ENCODE results near the gene APBB1.
"Not testable (repeated sequence)": the region's sequence is repeated elsewhere in the genome, so short reads cannot be mapped to it uniquely, and the experiment has no call there.

APBB1 gene

GRCh38 chr11:6415797-6416196, 3.1 kb downstream of the APBB1 start:
- no peak for DNase-seq

- no peak for DNase-seq
Observed at GRCh38 chr11:6414874-6415328, 4.0 kb downstream of the APBB1 start.

- DNase-seq = no peak
Observed at GRCh38 chr11:6413791-6414201, 5.1 kb downstream of the APBB1 start.

- no peak for DNase-seq
Observed at GRCh38 chr11:6411594-6412031, 7.3 kb downstream of the APBB1 start.

- no peak for DNase-seq
Observed at GRCh38 chr11:6410695-6411430, 8.0 kb downstream of the APBB1 start.

DNA sequence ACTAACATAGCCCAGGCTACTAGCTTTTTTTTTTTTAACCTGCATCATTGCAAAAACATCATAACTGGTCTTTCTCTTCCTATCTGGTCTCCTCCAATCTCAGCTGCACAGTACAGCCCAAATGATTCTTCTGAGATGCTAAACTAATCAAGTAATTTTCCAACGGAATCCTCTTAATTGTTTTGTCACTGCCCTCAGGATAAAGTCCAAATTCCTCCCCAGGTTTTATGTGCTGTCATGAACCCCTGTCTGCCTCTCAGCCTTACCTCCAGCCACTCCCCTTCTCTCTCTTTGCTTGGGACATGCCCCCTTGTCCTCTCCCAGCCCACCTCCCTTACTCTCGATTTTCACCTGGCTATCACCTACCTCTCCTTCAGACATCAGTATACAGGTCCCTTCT, 12.5 kb downstream of the APBB1 start:
- DNase-seq = no peak

DNA sequence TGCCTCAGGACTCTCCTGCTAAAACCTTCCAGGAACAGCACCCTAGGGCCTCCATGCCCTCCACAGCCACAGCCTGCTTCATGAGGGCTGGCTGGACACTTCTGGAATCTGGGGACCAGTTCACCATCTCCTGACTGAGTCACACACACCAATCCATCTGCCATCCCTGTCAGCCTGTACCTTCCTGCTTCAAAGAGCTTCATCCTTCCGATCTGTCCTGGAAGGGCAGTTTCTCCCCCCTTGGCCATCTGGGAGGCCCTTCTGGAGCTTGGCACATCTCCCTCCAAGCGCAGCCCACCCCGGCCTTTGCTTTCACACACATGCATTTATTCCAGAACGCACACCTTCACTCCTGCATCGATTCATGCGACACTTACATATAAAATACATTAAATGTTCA, 13.0 kb downstream of the APBB1 start:
- no peak for DNase-seq

DNA sequence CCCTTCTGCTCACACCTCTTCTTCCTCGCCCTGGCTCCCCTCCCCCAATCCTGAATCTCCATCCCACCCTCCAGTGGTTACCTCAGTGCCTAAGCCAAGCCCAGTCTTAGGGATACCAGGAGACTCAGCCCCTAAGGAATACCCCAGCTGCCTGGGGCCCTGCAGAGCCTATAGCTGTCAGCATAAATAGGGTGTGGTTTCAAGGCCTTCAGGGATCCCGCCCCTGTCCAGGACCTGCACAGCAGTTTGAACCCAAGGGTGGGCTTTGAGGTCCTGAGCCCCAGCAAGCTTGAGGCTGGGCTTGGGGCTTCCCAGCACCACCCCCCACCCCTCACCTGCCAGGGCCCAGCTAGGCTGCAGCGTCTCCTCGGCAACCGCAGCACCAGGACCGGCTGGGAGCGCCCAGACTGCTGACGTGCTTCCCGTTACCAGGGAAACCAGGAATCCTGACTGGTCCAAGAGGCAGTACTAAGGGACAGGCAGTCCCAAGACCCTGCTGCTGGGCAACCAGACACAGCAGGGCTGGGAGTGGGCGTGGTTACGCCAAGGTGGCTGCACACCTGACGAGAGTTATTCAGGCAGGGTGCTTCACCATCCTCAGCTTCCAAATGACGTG, 13.7 kb downstream of the APBB1 start:
- DNase-seq = no peak

GRCh38 chr11:6404342-6405051, 14.4 kb downstream of the APBB1 start:
- peak; percentile 14 for DNase-seq

GRCh38 chr11:6403539-6403938, 15.4 kb downstream of the APBB1 start:
- DNase-seq = no peak

- DNase-seq = no peak
Observed at GRCh38 chr11:6402561-6402981, 16.3 kb downstream of the APBB1 start.

- no peak for DNase-seq
Observed at GRCh38 chr11:6402061-6402470, 16.8 kb downstream of the APBB1 start.

- no peak for DNase-seq
Observed at GRCh38 chr11:6401464-6401863, 17.4 kb downstream of the APBB1 start.

- DNase-seq = no peak
Observed at GRCh38 chr11:6400431-6401345, 18.2 kb downstream of the APBB1 start.

DNA sequence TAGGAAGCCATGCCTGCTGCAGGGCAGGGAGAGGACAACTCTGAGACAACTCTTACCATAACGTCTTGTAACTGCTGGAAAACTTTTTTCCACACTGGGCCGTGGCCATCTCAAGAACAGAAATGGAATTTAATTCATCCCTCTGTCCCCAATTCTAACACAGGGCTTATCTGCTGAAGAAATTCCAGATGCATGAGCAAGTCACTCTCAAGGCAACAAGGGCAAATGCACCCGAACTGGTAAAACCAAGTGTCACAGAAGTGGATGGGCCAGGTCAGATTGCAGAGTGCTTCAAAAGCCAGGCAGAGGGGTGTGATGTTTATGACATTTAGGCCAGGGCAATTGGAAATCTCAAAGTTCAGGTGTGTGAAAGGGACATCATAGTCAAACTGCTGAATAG, 21.3 kb downstream of the APBB1 start:
- no peak for DNase-seq

- DNase-seq = no peak
Observed at GRCh38 chr11:6397156-6397555, 21.7 kb downstream of the APBB1 start.

DNA sequence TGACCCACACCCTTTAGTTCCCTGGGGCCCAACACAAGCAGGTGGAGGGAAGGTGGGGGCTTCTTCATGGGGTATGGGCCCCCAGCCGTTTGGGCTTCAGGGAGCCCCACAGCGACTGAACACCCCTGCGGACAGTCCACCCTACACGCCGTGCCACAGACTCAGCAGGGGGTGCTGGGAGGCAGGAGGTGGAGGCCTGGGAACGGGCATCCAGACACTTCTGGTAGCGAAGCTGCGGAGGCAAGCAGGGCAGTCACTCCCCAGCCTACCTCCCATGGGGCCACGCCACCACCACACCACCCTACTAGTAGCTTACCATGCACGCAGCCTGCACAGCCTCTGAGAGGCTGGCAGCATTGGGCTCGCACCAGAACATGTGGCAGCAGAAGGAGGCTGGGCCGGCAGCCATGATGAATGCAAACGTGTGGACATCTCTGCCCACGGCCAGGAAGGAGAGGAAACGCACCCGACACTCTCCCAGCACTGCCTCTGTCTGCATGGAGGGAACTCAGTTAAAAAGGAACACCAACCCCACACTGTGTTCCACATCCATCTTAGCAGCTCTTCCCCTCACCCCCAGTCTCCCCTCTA, 23.3 kb downstream of the APBB1 start:
- DNase-seq = no peak

DNA sequence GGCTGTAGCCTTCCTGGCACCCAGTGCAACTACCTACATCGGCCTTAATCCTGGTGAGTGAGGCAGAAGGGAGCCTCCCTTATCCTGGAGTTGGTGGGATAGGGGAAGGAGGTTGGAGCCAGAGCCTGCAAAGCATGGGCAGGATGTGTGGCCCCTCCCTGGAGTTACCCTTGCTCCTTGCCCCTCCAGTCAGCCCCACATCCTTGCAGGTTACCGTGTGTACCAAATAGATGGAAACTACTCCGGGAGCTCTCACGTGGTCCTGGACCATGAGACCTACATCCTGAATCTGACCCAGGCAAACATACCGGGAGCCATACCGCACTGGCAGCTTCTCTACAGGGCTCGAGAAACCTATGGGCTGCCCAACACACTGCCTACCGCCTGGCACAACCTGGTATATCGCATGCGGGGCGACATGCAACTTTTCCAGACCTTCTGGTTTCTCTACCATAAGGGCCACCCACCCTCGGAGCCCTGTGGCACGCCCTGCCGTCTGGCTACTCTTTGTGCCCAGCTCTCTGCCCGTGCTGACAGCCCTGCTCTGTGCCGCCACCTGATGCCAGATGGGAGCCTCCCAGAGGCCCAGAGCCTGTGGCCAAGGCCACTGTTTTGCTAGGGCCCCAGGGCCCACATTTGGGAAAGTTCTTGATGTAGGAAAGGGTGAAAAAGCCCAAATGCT, 24.8 kb downstream of the APBB1 start:
- DNase-seq = no peak

DNA sequence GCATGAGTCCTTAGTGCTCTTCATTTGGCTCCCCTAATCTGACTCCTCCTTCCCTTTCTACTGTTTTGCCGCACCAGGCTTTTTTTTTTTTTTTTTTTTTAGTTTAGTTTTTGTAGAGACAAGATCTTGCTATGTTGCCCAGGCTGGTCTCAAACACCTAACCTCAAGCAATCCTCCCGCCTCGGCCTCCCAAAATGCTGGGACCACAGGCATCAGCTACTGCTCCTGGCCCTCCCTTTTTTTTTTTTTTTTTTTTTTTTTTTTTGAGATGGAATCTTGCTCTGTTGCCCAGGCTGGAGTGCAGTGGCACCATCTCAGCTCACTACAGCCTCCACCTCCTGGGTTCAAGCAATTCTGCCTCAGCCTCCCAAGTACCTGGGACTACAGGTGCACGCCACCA, 26.6 kb downstream of the APBB1 start:
- not testable (repeated sequence) for DNase-seq

DNA sequence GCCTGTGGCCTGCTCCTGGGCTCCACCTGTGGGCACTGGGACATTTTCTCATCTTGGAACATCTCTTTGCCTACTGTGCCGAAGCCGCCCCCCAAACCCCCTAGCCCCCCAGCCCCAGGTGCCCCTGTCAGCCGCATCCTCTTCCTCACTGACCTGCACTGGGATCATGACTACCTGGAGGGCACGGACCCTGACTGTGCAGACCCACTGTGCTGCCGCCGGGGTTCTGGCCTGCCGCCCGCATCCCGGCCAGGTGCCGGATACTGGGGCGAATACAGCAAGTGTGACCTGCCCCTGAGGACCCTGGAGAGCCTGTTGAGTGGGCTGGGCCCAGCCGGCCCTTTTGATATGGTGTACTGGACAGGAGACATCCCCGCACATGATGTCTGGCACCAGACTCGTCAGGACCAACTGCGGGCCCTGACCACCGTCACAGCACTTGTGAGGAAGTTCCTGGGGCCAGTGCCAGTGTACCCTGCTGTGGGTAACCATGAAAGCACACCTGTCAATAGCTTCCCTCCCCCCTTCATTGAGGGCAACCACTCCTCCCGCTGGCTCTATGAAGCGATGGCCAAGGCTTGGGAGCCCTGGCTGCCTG, 27.3 kb downstream of the APBB1 start:
- DNase-seq = no peak

DNA sequence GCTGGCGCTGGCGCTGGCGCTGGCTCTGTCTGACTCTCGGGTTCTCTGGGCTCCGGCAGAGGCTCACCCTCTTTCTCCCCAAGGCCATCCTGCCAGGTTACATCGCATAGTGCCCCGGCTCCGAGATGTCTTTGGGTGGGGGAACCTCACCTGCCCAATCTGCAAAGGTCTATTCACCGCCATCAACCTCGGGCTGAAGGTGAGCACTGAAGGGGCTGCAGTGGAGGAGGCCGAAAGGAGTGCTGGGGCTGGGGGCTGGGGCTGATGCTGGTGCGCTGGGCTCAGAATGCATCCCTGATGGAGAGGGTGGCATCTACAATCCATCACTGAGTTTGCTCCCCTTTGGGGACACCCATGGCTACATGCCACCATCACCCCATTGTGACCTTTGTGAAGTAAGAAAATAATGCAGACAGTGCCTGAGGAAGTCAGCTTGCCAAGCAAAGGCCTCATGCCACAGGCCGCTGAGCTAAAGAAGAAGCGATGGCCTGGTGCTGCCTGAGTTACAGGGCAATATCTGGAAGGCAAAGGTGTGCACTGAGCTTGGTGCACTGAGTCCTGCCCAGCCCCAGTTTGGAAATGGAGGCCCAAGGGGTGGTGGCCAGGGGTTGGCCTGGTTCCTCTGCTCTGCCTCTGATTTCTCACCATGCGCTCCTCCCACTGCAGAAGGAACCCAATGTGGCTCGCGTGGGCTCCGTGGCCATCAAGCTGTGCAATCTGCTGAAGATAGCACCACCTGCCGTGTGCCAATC, 28.0 kb downstream of the APBB1 start:
- no peak for DNase-seq
